Glomerular endothelial cell (primary cell): ENCODE results near the gene MYOCD. TPM values are rescaled to one million over a fixed set of nuclear protein-coding genes. Genes with fewer than 3 reads are reported as not detected.

ENCODE experiments used
- DNase-seq: peaks from one replicate; pipeline ENCODE4 v3.0.0-alpha.2; 2011; ENCODE audit warnings: low read depth, low spot score; ENCODE audit errors: extremely low read depth
- total RNA-seq: library from RNA; depleted of rRNA; stranded (reverse); fragments of >200 nt; gene quantifications from 2 replicates; pipeline ENCODE4 v1.2.3, GENCODE V29; 2015

The MYOCD gene
- total RNA-seq, 1 donor from 2014 or later: 2.0 TPM

- no peak for DNase-seq
Observed at GRCh38 chr17:12706070-12706469, 40.4 kb downstream of the MYOCD start.

- DNase-seq: no peak
Observed at GRCh38 chr17:12709063-12709462, 43.4 kb downstream of the MYOCD start.

GRCh38 chr17:12712415-12712814 is 46.7 kb downstream of the MYOCD start:
- no peak for DNase-seq

- no peak for DNase-seq
Observed at GRCh38 chr17:12712941-12713340, 47.3 kb downstream of the MYOCD start.

GRCh38 chr17:12719948-12720347 is 54.3 kb downstream of the MYOCD start:
- DNase-seq: no peak

GRCh38 chr17:12721581-12721980 is 55.9 kb downstream of the MYOCD start:
- DNase-seq: no peak

GRCh38 chr17:12722282-12722681 is 56.6 kb downstream of the MYOCD start:
- no peak for DNase-seq

GRCh38 chr17:12726131-12726530 is 60.4 kb downstream of the MYOCD start:
- no peak for DNase-seq

- no peak for DNase-seq
Observed at GRCh38 chr17:12727076-12727760, 61.5 kb downstream of the MYOCD start.

GRCh38 chr17:12727881-12728280 is 62.2 kb downstream of the MYOCD start:
- DNase-seq: no peak

GRCh38 chr17:12729086-12729485 is 63.4 kb downstream of the MYOCD start:
- no peak for DNase-seq

- DNase-seq: no peak
Observed at GRCh38 chr17:12730421-12730820, 64.7 kb downstream of the MYOCD start.

GRCh38 chr17:12730931-12731521 is 65.3 kb downstream of the MYOCD start:
- no peak for DNase-seq

GRCh38 chr17:12731839-12732238 is 66.1 kb downstream of the MYOCD start:
- DNase-seq: no peak

GRCh38 chr17:12732366-12732765 is 66.7 kb downstream of the MYOCD start:
- DNase-seq: no peak

- DNase-seq: no peak
Observed at GRCh38 chr17:12734926-12735325, 69.2 kb downstream of the MYOCD start.

GRCh38 chr17:12735517-12735916 is 69.8 kb downstream of the MYOCD start:
- no peak for DNase-seq

- no peak for DNase-seq
Observed at GRCh38 chr17:12736526-12736925, 70.8 kb downstream of the MYOCD start.

GRCh38 chr17:12737740-12738469 is 72.2 kb downstream of the MYOCD start:
- DNase-seq: no peak

GRCh38 chr17:12738624-12739023 is 72.9 kb downstream of the MYOCD start:
- no peak for DNase-seq

GRCh38 chr17:12739500-12739899 is 73.8 kb downstream of the MYOCD start:
- no peak for DNase-seq

- DNase-seq: no peak
Observed at GRCh38 chr17:12743046-12743445, 77.4 kb downstream of the MYOCD start.
